ENCODE measurements around the gene OR4C16. TPM values are rescaled to one million over a fixed set of nuclear protein-coding genes. Genes with fewer than 3 reads are reported as not detected.

OR4C16 gene
- total RNA-seq (2021; ENCODE audit: unreplicated experiment) (not detected), Bru-seq, nascent RNA (not detected), BruChase-seq, experiment 1, labeled RNA remaining after a 2-hour chase (not detected), BruChase-seq, experiment 2, labeled RNA remaining after a 6-hour chase (not detected)
- not detected for polyA plus RNA-seq (2012; ENCODE audit: insufficient read length)
- long read RNA-seq = 0 reads

- DNase-seq (ENCODE audit: low read depth, low spot score) (no peak), ATAC-seq (no peak)
- Histone ChIP-seq H3K36me3 (ENCODE audit: control insufficient read depth, insufficient read depth, low read length) (no peaks in the 10 kb centered on the region), H3K27ac (ENCODE audit: low read length) (no peak within 1 kb of the TSS), H3K4me3 (ENCODE audit: low read depth in 2 of 2, low read length in 2 of 2) (no peak within 1 kb of the TSS), H3K9me3 (ENCODE audit: control insufficient read depth, insufficient read depth, low read depth, low read length) (no peaks in the 10 kb centered on the region; the same call in 1 of the 2 replicates), H3K4me1 (ENCODE audit: control insufficient read depth, insufficient read depth, low read length) (no peaks in the 10 kb centered on the region), H3K27me3 (ENCODE audit: control insufficient read depth, insufficient read depth, low read length) (no peaks in the 10 kb centered on the region)
- ChIA-PET POLR2A (no interaction called here), CTCF (no interaction called here)
- no TSS peak for BruUV-seq (replicated peaks)
- in situ Hi-C loops (cut with HindIII; ENCODE audit: low pct_unique_long_range_greater_than_20kb, low sequenced_read_pairs) = no loop called here
- intact Hi-C loops (cut with micrococcal nuclease; ENCODE audit: unreplicated experiment) = loop anchor here (5.0 to 10.0 kb wide), 2 partner anchors 35 to 57 kb away; no protein-coding TSS in a partner anchor
- TF ChIP-seq SIN3A (IDR thresholded peaks at IDR 0.05; ENCODE audit: borderline replicate concordance, insufficient read depth, low read depth, low read length) = no peak
- TF ChIP-seq POLR2AphosphoS5 (IDR thresholded peaks at IDR 0.05; ENCODE audit: low read depth, low read length) = no peak
- no peak for TF ChIP-seq TCF7L2 (IDR thresholded peaks at IDR 0.05; ENCODE audit: low read depth, low read length)
- no peak for TF ChIP-seq CTCF (IDR thresholded peaks at IDR 0.05)
- TF ChIP-seq REST (IDR thresholded peaks at IDR 0.05; ENCODE audit: insufficient read depth in 1 of 2, low read depth in 2 of 2, low read length in 1 of 2) = no peak
These were observed at the start of gene OR4C16 for GRCh38 chr11:55571828-55572227. Gene OR4C16 (plus strand): TSS chr11:55572128. CDS start chr11:55572128, 0 bp downstream.

GRCh38 chr11:55554169-55554568, 17.8 kb upstream of the OR4C16 start, which contains the start of gene OR4C15:
Gene OR4C15 (plus strand): TSS chr11:55554469. CDS start chr11:55554469, 0 bp downstream.
- POLR2A ChIA-PET = interaction anchor here (0.5 kb wide), 1 partner anchor 901 kb away, joined by 8 read pairs; no protein-coding TSS in a partner anchor
- H3K4me3 ChIP-seq (ENCODE audit: low read depth in 2 of 2, low read length in 2 of 2) = no peak within 1 kb of the TSS
- in situ Hi-C loops (cut with HindIII; ENCODE audit: low pct_unique_long_range_greater_than_20kb, low sequenced_read_pairs) (no loop called here), intact Hi-C loops (cut with micrococcal nuclease; ENCODE audit: unreplicated experiment) (no loop called here)
- H3K36me3 ChIP-seq (ENCODE audit: control insufficient read depth, insufficient read depth, low read length) = no peaks in the 10 kb centered on the region
- H3K27ac ChIP-seq (ENCODE audit: low read length) = no peak within 1 kb of the TSS
- CTCF ChIA-PET = no interaction called here
- TF ChIP-seq TCF7L2 (IDR thresholded peaks at IDR 0.05; ENCODE audit: low read depth, low read length) (no peak), SIN3A (IDR thresholded peaks at IDR 0.05; ENCODE audit: borderline replicate concordance, insufficient read depth, low read depth, low read length) (no peak), CTCF (IDR thresholded peaks at IDR 0.05) (no peak), REST (IDR thresholded peaks at IDR 0.05; ENCODE audit: insufficient read depth in 1 of 2, low read depth in 2 of 2, low read length in 1 of 2) (no peak), POLR2AphosphoS5 (IDR thresholded peaks at IDR 0.05; ENCODE audit: low read depth, low read length) (no peak)
- DNase-seq (ENCODE audit: low read depth, low spot score) (no peak), ATAC-seq (no peak)
- H3K9me3 ChIP-seq (ENCODE audit: control insufficient read depth, insufficient read depth, low read depth, low read length) = no peaks in the 10 kb centered on the region
- no peaks in the 10 kb centered on the region for H3K27me3 ChIP-seq (ENCODE audit: control insufficient read depth, insufficient read depth, low read length)
- H3K4me1 ChIP-seq (ENCODE audit: control insufficient read depth, insufficient read depth, low read length) = no peaks in the 10 kb centered on the region
- BruUV-seq (replicated peaks) = no TSS peak

All from Panc1 (cell line).